ENCODE data around the gene OSBPL9.

DNA sequence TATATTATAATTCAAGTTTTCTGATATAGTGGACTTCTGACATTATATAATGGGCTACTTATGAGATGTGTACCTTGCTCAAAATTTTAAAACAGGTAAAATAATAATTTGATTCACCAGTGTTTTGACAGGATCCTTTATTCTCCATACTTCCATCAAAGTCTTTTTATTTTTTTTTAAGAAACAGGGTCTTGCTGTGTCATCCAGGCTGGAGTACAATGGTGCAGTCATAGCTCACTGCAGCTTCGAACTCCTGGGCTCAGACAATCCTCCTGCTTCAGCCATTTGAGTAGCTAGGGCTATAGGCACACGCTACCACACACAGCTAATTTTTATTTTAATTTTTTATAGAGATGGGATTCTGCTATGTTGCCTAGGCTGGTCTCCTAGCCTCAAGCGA is 132.3 kb downstream of the OSBPL9 start:
- TF ChIP-seq, protein P1, sequence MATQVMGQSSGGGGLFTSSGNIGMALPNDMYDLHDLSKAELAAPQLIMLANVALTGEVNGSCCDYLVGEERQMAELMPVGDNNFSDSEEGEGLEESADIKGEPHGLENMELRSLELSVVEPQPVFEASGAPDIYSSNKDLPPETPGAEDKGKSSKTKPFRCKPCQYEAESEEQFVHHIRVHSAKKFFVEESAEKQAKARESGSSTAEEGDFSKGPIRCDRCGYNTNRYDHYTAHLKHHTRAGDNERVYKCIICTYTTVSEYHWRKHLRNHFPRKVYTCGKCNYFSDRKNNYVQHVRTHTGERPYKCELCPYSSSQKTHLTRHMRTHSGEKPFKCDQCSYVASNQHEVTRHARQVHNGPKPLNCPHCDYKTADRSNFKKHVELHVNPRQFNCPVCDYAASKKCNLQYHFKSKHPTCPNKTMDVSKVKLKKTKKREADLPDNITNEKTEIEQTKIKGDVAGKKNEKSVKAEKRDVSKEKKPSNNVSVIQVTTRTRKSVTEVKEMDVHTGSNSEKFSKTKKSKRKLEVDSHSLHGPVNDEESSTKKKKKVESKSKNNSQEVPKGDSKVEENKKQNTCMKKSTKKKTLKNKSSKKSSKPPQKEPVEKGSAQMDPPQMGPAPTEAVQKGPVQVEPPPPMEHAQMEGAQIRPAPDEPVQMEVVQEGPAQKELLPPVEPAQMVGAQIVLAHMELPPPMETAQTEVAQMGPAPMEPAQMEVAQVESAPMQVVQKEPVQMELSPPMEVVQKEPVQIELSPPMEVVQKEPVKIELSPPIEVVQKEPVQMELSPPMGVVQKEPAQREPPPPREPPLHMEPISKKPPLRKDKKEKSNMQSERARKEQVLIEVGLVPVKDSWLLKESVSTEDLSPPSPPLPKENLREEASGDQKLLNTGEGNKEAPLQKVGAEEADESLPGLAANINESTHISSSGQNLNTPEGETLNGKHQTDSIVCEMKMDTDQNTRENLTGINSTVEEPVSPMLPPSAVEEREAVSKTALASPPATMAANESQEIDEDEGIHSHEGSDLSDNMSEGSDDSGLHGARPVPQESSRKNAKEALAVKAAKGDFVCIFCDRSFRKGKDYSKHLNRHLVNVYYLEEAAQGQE (IDR thresholded peaks at IDR 0.05; ENCODE audit: low read depth, low read length), result no peak
- TF ChIP-seq CTCF (IDR thresholded peaks at IDR 0.05 in 2 of 3, conservative IDR thresholded peaks at IDR 0.05 in 1 of 3; ENCODE audit: control insufficient read depth in 2 of 3, extremely low read depth in 1 of 3, insufficient read depth in 1 of 3, low read depth in 3 of 3, low read length in 3 of 3) (no peak), NR2F1 (conservative IDR thresholded peaks at IDR 0.05) (no peak), EGR1 (IDR thresholded peaks at IDR 0.05; ENCODE audit: borderline replicate concordance in 1 of 2, low read depth in 2 of 2, low read length in 2 of 2) (no peak), CHD2 (IDR thresholded peaks at IDR 0.05; ENCODE audit: borderline replicate concordance, low read depth, low read length) (no peak), POLR2AphosphoS2 (IDR thresholded peaks at IDR 0.05; ENCODE audit: low read depth, low read length) (no peak), TAF1 (IDR thresholded peaks at IDR 0.05; ENCODE audit: borderline replicate concordance, low read depth, low read length) (no peak), GATAD2B (conservative IDR thresholded peaks at IDR 0.05; ENCODE audit: low read depth) (no peak), SMC3 (IDR thresholded peaks at IDR 0.05; ENCODE audit: borderline replicate concordance, low read length) (no peak), CBFB (IDR thresholded peaks at IDR 0.05; ENCODE audit: low read depth) (no peak), ZNF24 (IDR thresholded peaks at IDR 0.05) (no peak)
- TF ChIP-seq, protein P2, sequence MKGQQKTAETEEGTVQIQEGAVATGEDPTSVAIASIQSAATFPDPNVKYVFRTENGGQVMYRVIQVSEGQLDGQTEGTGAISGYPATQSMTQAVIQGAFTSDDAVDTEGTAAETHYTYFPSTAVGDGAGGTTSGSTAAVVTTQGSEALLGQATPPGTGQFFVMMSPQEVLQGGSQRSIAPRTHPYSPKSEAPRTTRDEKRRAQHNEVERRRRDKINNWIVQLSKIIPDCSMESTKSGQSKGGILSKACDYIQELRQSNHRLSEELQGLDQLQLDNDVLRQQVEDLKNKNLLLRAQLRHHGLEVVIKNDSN (IDR thresholded peaks at IDR 0.05; ENCODE audit: borderline replicate concordance, extremely low read length, insufficient read depth, low read depth, low read length), result no peak
